ENCODE results near the gene LRP1B.

LRP1B gene

GRCh38 chr2:141037361-141037760 lies 1093.5 kb downstream of the LRP1B start:
- TF ChIP-seq POLR2AphosphoS5 (IDR thresholded peaks at IDR 0.05; ENCODE audit: low read depth, low read length): no peak
- no peak for TF ChIP-seq FOXP2 (optimal IDR thresholded peaks at IDR 0.05; ENCODE audit: borderline replicate concordance, extremely low read depth, extremely low read length, insufficient read depth)
- no peak for TF ChIP-seq REST (IDR thresholded peaks at IDR 0.05; ENCODE audit: insufficient read depth in 1 of 2, low read depth in 2 of 2, low read length in 2 of 2)
- TF ChIP-seq TAF1 (IDR thresholded peaks at IDR 0.05; ENCODE audit: borderline replicate concordance, insufficient read depth, low read length): no peak
- TF ChIP-seq SIN3A (IDR thresholded peaks at IDR 0.05; ENCODE audit: borderline replicate concordance, insufficient read depth, low read length): no peak

- TF ChIP-seq SIN3A (IDR thresholded peaks at IDR 0.05; ENCODE audit: borderline replicate concordance, insufficient read depth, low read length) (no peak), FOXP2 (optimal IDR thresholded peaks at IDR 0.05; ENCODE audit: borderline replicate concordance, extremely low read depth, extremely low read length, insufficient read depth) (no peak), REST (IDR thresholded peaks at IDR 0.05; ENCODE audit: insufficient read depth in 1 of 2, low read depth in 2 of 2, low read length in 2 of 2) (no peak)
Observed at GRCh38 chr2:141035846-141036420, 1094.9 kb downstream of the LRP1B start.

- TF ChIP-seq TAF1 (IDR thresholded peaks at IDR 0.05; ENCODE audit: borderline replicate concordance, insufficient read depth, low read length): no peak
- no peak for TF ChIP-seq REST (IDR thresholded peaks at IDR 0.05; ENCODE audit: insufficient read depth in 1 of 2, low read depth in 2 of 2, low read length in 2 of 2)
- TF ChIP-seq FOXP2 (optimal IDR thresholded peaks at IDR 0.05; ENCODE audit: borderline replicate concordance, extremely low read depth, extremely low read length, insufficient read depth): no peak
Observed at GRCh38 chr2:141029428-141030078, 1101.3 kb downstream of the LRP1B start.

GRCh38 chr2:141027221-141027620 lies 1103.6 kb downstream of the LRP1B start:
- TF ChIP-seq POLR2AphosphoS5 (IDR thresholded peaks at IDR 0.05; ENCODE audit: low read depth, low read length) (no peak), SIN3A (IDR thresholded peaks at IDR 0.05; ENCODE audit: borderline replicate concordance, insufficient read depth, low read length) (no peak), TAF1 (IDR thresholded peaks at IDR 0.05; ENCODE audit: borderline replicate concordance, insufficient read depth, low read length) (no peak), FOXP2 (optimal IDR thresholded peaks at IDR 0.05; ENCODE audit: borderline replicate concordance, extremely low read depth, extremely low read length, insufficient read depth) (no peak), REST (IDR thresholded peaks at IDR 0.05; ENCODE audit: insufficient read depth in 1 of 2, low read depth in 2 of 2, low read length in 2 of 2) (no peak)

GRCh38 chr2:141021611-141022010 lies 1109.2 kb downstream of the LRP1B start:
- TF ChIP-seq POLR2AphosphoS5 (IDR thresholded peaks at IDR 0.05; ENCODE audit: low read depth, low read length) (no peak), FOXP2 (optimal IDR thresholded peaks at IDR 0.05; ENCODE audit: borderline replicate concordance, extremely low read depth, extremely low read length, insufficient read depth) (no peak), SIN3A (IDR thresholded peaks at IDR 0.05; ENCODE audit: borderline replicate concordance, insufficient read depth, low read length) (no peak), REST (IDR thresholded peaks at IDR 0.05; ENCODE audit: insufficient read depth in 1 of 2, low read depth in 2 of 2, low read length in 2 of 2) (no peak), TAF1 (IDR thresholded peaks at IDR 0.05; ENCODE audit: borderline replicate concordance, insufficient read depth, low read length) (no peak)

All from PFSK-1 (cell line).